ENCODE results near the gene DYNAP. TPM values are rescaled to one million over a fixed set of nuclear protein-coding genes. Genes with fewer than 3 reads are reported as not detected.

The DYNAP gene
- polyA plus RNA-seq, 1 donor from 2014 or later = not detected

DNA sequence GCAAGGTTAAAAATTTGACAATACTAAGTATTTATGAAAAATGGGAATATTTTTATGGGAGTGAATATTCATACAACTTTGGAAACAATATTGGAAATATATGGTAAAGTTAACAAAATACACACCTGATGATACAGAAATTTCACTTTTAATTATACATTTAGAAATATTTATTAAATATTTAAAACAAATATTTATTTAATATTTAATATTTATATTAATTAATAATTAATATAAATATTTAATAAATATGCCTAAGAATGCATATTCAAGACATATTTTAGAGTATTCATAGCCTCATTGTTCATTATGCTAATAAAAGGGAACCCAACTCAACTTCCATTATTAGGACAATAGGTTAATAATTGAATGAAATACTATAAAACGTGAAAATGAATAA is 7.0 kb upstream of the DYNAP start:
- no peaks in the 10 kb centered on the region for H3K27me3 ChIP-seq (ENCODE audit: insufficient read depth, low read depth, low read length)
- no peak overlapping the region for H3K4me3 ChIP-seq (ENCODE audit: low read length)
- H3K9ac ChIP-seq (ENCODE audit: low read length) = no peak overlapping the region
- H2AFZ ChIP-seq (ENCODE audit: low read depth, low read length) = no peak overlapping the region
- no peaks in the 10 kb centered on the region for H3K9me3 ChIP-seq (ENCODE audit: low read length)
- H3K4me2 ChIP-seq (ENCODE audit: low read length) = no peak overlapping the region
- no peaks in the 10 kb centered on the region for H3F3A ChIP-seq (ENCODE audit: insufficient read depth, low read length, poor library complexity, severe bottlenecking)
- H3K9me2 ChIP-seq (ENCODE audit: insufficient read depth, low read length) = no peaks in the 10 kb centered on the region
- H3K36me3 ChIP-seq (ENCODE audit: insufficient read depth, low read length) = no peaks in the 10 kb centered on the region
- no peaks in the 10 kb centered on the region for H3K79me2 ChIP-seq (replicated peaks; ENCODE audit: insufficient read depth, low read length)
- no peak overlapping the region for H3K27ac ChIP-seq (ENCODE audit: low read length)
- H4K20me1 ChIP-seq (ENCODE audit: insufficient read depth) = no peaks in the 10 kb centered on the region
- TF ChIP-seq REST (IDR thresholded peaks at IDR 0.05; ENCODE audit: borderline replicate concordance) (no peak), POLR2AphosphoS5 (IDR thresholded peaks at IDR 0.05) (no peak), SMC3 (conservative IDR thresholded peaks at IDR 0.05; ENCODE audit: poor library complexity) (no peak), RAD21 (conservative IDR thresholded peaks at IDR 0.05) (no peak), EP300 (conservative IDR thresholded peaks at IDR 0.05; ENCODE audit: poor library complexity, severe bottlenecking) (no peak), MXI1 (conservative IDR thresholded peaks at IDR 0.05; ENCODE audit: poor library complexity, severe bottlenecking) (no peak), EZH2 (IDR thresholded peaks at IDR 0.05; ENCODE audit: borderline replicate concordance, insufficient read depth, low read length, poor library complexity, severe bottlenecking) (no peak)

- Histone ChIP-seq H3K27me3 (ENCODE audit: insufficient read depth, low read depth, low read length) (no peaks in the 10 kb centered on the region), H3F3A (ENCODE audit: insufficient read depth, low read length, poor library complexity, severe bottlenecking) (no peaks in the 10 kb centered on the region), H3K4me2 (ENCODE audit: low read length) (no peak overlapping the region), H3K36me3 (ENCODE audit: insufficient read depth, low read length) (no peaks in the 10 kb centered on the region), H3K27ac (ENCODE audit: low read length) (no peak overlapping the region), H3K9me3 (ENCODE audit: low read length) (no peaks in the 10 kb centered on the region), H3K4me3 (ENCODE audit: low read length) (no peak overlapping the region), H3K9ac (ENCODE audit: low read length) (no peak overlapping the region), H2AFZ (ENCODE audit: low read depth, low read length) (no peak overlapping the region), H3K79me2 (replicated peaks; ENCODE audit: insufficient read depth, low read length) (no peaks in the 10 kb centered on the region), H3K9me2 (ENCODE audit: insufficient read depth, low read length) (no peaks in the 10 kb centered on the region), H4K20me1 (ENCODE audit: insufficient read depth) (no peaks in the 10 kb centered on the region)
- TF ChIP-seq RAD21 (conservative IDR thresholded peaks at IDR 0.05) = no peak
- no peak for TF ChIP-seq CTCF (IDR thresholded peaks at IDR 0.05; ENCODE audit: poor library complexity, severe bottlenecking)
- TF ChIP-seq EP300 (conservative IDR thresholded peaks at IDR 0.05; ENCODE audit: poor library complexity, severe bottlenecking) = no peak
- TF ChIP-seq EZH2 (IDR thresholded peaks at IDR 0.05; ENCODE audit: borderline replicate concordance, insufficient read depth, low read length, poor library complexity, severe bottlenecking) = no peak
- no peak for TF ChIP-seq POLR2AphosphoS5 (IDR thresholded peaks at IDR 0.05)
- TF ChIP-seq SMC3 (conservative IDR thresholded peaks at IDR 0.05; ENCODE audit: poor library complexity) = no peak
- TF ChIP-seq TAF1 (IDR thresholded peaks at IDR 0.05; ENCODE audit: low read depth) = no peak
- TF ChIP-seq MXI1 (conservative IDR thresholded peaks at IDR 0.05; ENCODE audit: poor library complexity, severe bottlenecking) = no peak
- TF ChIP-seq REST (IDR thresholded peaks at IDR 0.05; ENCODE audit: borderline replicate concordance) = no peak
These were observed 5.3 kb upstream of the DYNAP start for GRCh38 chr18:54585743-54586142.

All from neural cell (in vitro differentiated cells).